CD8-positive, alpha-beta memory T cell (primary cell): ENCODE results near the gene UBE2G1. TPM values are rescaled to one million over a fixed set of nuclear protein-coding genes. Genes with fewer than 3 reads are reported as not detected.
A peak's percentile ranks its signal among the peaks of the same experiment; 100 is the strongest.

Experiments used
- CTCF ChIA-PET: fragments of 350-600 bp; sonication (Branson Sonifier 250); formaldehyde crosslinking; loops from one replicate; lab custom pipeline; 2021; ENCODE audit warnings: antibody characterized with exemption; lab: Charles Lee
- POLR2A ChIA-PET: fragments of 350-600 bp; sonication (Branson Sonifier 250); formaldehyde crosslinking; loops from one replicate; lab custom pipeline; 2021; ENCODE audit warnings: antibody characterized with exemption; lab: Charles Lee
- DNase-seq, 5 donors: peaks; one replicate each; pipeline versions ENCODE4 v3.0.0 to v3.0.0-alpha.2; 2020 to 2022; ENCODE audit warnings: mixed read lengths in 1 of 5
- H3K27ac ChIP-seq: one replicate; pipeline ENCODE4 v1.7.0; 2013; ENCODE audit warnings: low read depth, mild to moderate bottlenecking, low read length, moderate library complexity
- H3K27me3 ChIP-seq: 2 replicates; pipeline ENCODE4 v1.7.0; 2013; ENCODE audit warnings: low read length, mild to moderate bottlenecking; ENCODE audit not compliant: insufficient read depth, poor library complexity, severe bottlenecking
- H3K36me3 ChIP-seq: 2 replicates; pipeline ENCODE4 v1.7.0; 2013; ENCODE audit warnings: mild to moderate bottlenecking, low read length, moderate library complexity; ENCODE audit not compliant: insufficient read depth
- H3K4me1 ChIP-seq: 2 replicates; pipeline ENCODE4 v1.7.0; 2013; ENCODE audit warnings: mild to moderate bottlenecking, low read length, moderate library complexity; ENCODE audit not compliant: insufficient read depth
- H3K4me3 ChIP-seq: 2 replicates; pipeline ENCODE4 v1.7.0; 2013; ENCODE audit warnings: mild to moderate bottlenecking, low read length
- H3K9me3 ChIP-seq: 2 replicates; pipeline ENCODE4 v1.7.0; 2013; ENCODE audit warnings: mild to moderate bottlenecking, low read length
- H3K27ac Mint-ChIP-seq, 8 donors: one replicate each; pipeline ENCODE4 v1.8.0; 2020 to 2021; ENCODE audit warnings: mixed read lengths in 8 of 8, mild to moderate bottlenecking in 6 of 8, inconsistent platforms in 3 of 8, moderate library complexity in 3 of 8
- H3K27me3 Mint-ChIP-seq, 2 donors: one replicate each; pipeline ENCODE4 v1.8.0; 2020 to 2021; ENCODE audit warnings: mixed read lengths in 2 of 2, mild to moderate bottlenecking in 1 of 2, moderate library complexity in 1 of 2
- H3K36me3 Mint-ChIP-seq, 3 donors: one replicate each; pipeline ENCODE4 v1.8.0; 2020 to 2021; ENCODE audit warnings: mixed read lengths in 3 of 3, inconsistent platforms in 1 of 3, mild to moderate bottlenecking in 1 of 3
- H3K4me1 Mint-ChIP-seq, 3 donors: one replicate each; pipeline ENCODE4 v1.8.0; 2020 to 2021; ENCODE audit warnings: mixed read lengths in 3 of 3, inconsistent platforms in 1 of 3, mild to moderate bottlenecking in 1 of 3
- H3K4me3 Mint-ChIP-seq, 7 donors: one replicate each; pipeline ENCODE4 v1.8.0; 2020 to 2021; ENCODE audit warnings: mixed read lengths in 7 of 7, mild to moderate bottlenecking in 6 of 7, moderate library complexity in 4 of 7, inconsistent platforms in 2 of 7
- H3K9me3 Mint-ChIP-seq, 5 donors: one replicate each; pipeline ENCODE4 v1.8.0; 2020 to 2022; ENCODE audit warnings: mixed read lengths in 5 of 5, mild to moderate bottlenecking in 3 of 5, moderate library complexity in 2 of 5, inconsistent platforms in 1 of 5
- polyA plus RNA-seq: library from polyadenylated mRNA; unstranded; fragments of 300-500 nt; fragmentation: Illumina TruSeq; gene quantifications from one replicate; pipeline ENCODE4 v1.2.3, GENCODE V29; 2021
- total RNA-seq, 2 experiments: library from RNA; stranded (reverse); gene quantifications; one replicate each; pipeline ENCODE4 v1.2.3, GENCODE V29; 2021

UBE2G1 gene
- total and polyA plus RNA-seq, 3 experiments from 2014 or later, result 54.9 to 68.0 (median 66.6) TPM

- POLR2A ChIA-PET, result no interaction called here
- no peak overlapping the region for H3K27ac Mint-ChIP-seq
Measured at GRCh38 chr17:4329838-4330237, 36.6 kb downstream of the UBE2G1 start.

GRCh38 chr17:4327606-4328005 lies 38.9 kb downstream of the UBE2G1 start:
- CTCF ChIA-PET, result no interaction called here
- no peaks in the 10 kb centered on the region for H3K36me3 ChIP-seq
- peaks cover 51 to 73% (median 69%) of the 10 kb centered on the region in 3 donors for H3K4me1 Mint-ChIP-seq

More at GRCh38 chr17:4329838-4330237, 36.6 kb downstream of the UBE2G1 start:
- Mint-ChIP-seq H3K4me1 (peaks cover 54 to 78% (median 73%) of the 10 kb centered on the region in 3 donors), H3K36me3 (peaks cover 15 to 29% (median 17%) of the 10 kb centered on the region in 3 donors), H3K27me3 (no peaks in the 10 kb centered on the region), H3K4me3 (no peak overlapping the region), H3K9me3 (peaks cover 0 to 6% (median 5%) of the 10 kb centered on the region in 5 donors)
- H3K36me3 ChIP-seq, result no peaks in the 10 kb centered on the region
- no peaks in the 10 kb centered on the region for H3K27me3 ChIP-seq
- peaks cover 28% of the 10 kb centered on the region for H3K4me1 ChIP-seq
- CTCF ChIA-PET, result no interaction called here
- H3K9me3 ChIP-seq, result no peaks in the 10 kb centered on the region
- no peak overlapping the region for H3K27ac ChIP-seq
- H3K4me3 ChIP-seq, result no peak overlapping the region
- DNase-seq, result no peak

GRCh38 chr17:4326608-4327007 lies 39.9 kb downstream of the UBE2G1 start:
- ChIA-PET POLR2A (no interaction called here), CTCF (no interaction called here)
- H3K36me3 Mint-ChIP-seq, result peaks cover 13 to 29% (median 17%) of the 10 kb centered on the region in 3 donors
- no peaks in the 10 kb centered on the region for H3K36me3 ChIP-seq
- H3K4me3 ChIP-seq, result no peak overlapping the region
- H3K27me3 ChIP-seq, result no peaks in the 10 kb centered on the region
- no peaks in the 10 kb centered on the region for H3K9me3 ChIP-seq
- DNase-seq, result no peak
- H3K9me3 Mint-ChIP-seq, result peaks cover 0 to 6% (median 5%) of the 10 kb centered on the region in 5 donors
- H3K27me3 Mint-ChIP-seq, result no peaks in the 10 kb centered on the region
- H3K4me1 Mint-ChIP-seq, result peaks cover 52 to 72% (median 70%) of the 10 kb centered on the region in 3 donors
- H3K4me1 ChIP-seq, result no peaks in the 10 kb centered on the region
- peak overlapping the region in 1 of 8 donors; percentile 5 for H3K27ac Mint-ChIP-seq
- H3K27ac ChIP-seq, result no peak overlapping the region
- H3K4me3 Mint-ChIP-seq, result no peak overlapping the region

More at GRCh38 chr17:4327606-4328005, 38.9 kb downstream of the UBE2G1 start:
- Histone ChIP-seq H3K27me3 (no peaks in the 10 kb centered on the region), H3K27ac (no peak overlapping the region), H3K9me3 (no peaks in the 10 kb centered on the region), H3K4me1 (peaks cover 6% of the 10 kb centered on the region), H3K4me3 (no peak overlapping the region)
- Mint-ChIP-seq H3K36me3 (peaks cover 13 to 29% (median 17%) of the 10 kb centered on the region in 3 donors), H3K27ac (peak overlapping the region in 5 of 8 donors; percentile 0 to 54 (median 46)), H3K27me3 (no peaks in the 10 kb centered on the region), H3K4me3 (no peak overlapping the region), H3K9me3 (peaks cover 0 to 6% (median 5%) of the 10 kb centered on the region in 5 donors)
- POLR2A ChIA-PET, result interaction anchor here (0.6 kb wide), 1 partner anchor 242 kb away, joined by 7 read pairs; no protein-coding TSS in a partner anchor
- DNase-seq, result no peak

- POLR2A ChIA-PET, result no interaction called here
Measured at GRCh38 chr17:4326112-4326511, 40.4 kb downstream of the UBE2G1 start.

GRCh38 chr17:4324463-4324862 lies 42.0 kb downstream of the UBE2G1 start:
- Histone ChIP-seq H3K4me3 (no peak overlapping the region), H3K9me3 (no peaks in the 10 kb centered on the region), H3K36me3 (no peaks in the 10 kb centered on the region), H3K4me1 (no peaks in the 10 kb centered on the region), H3K27ac (no peak overlapping the region), H3K27me3 (no peaks in the 10 kb centered on the region)
- DNase-seq, result no peak
- ChIA-PET POLR2A (no interaction called here), CTCF (no interaction called here)
- Mint-ChIP-seq H3K9me3 (peaks cover 0 to 6% (median 5%) of the 10 kb centered on the region in 5 donors), H3K27me3 (no peaks in the 10 kb centered on the region), H3K4me3 (no peak overlapping the region), H3K27ac (no peak overlapping the region), H3K4me1 (peaks cover 47 to 77% (median 68%) of the 10 kb centered on the region in 3 donors), H3K36me3 (peaks cover 8 to 21% (median 17%) of the 10 kb centered on the region in 3 donors)

More at GRCh38 chr17:4326112-4326511, 40.4 kb downstream of the UBE2G1 start:
- Mint-ChIP-seq H3K4me1 (peaks cover 52 to 73% (median 71%) of the 10 kb centered on the region in 3 donors), H3K4me3 (no peak overlapping the region), H3K27ac (no peak overlapping the region), H3K36me3 (peaks cover 13 to 27% (median 17%) of the 10 kb centered on the region in 3 donors), H3K9me3 (peaks cover 0 to 6% (median 5%) of the 10 kb centered on the region in 5 donors), H3K27me3 (no peaks in the 10 kb centered on the region)
- H3K36me3 ChIP-seq, result no peaks in the 10 kb centered on the region
- DNase-seq, result no peak
- no peak overlapping the region for H3K4me3 ChIP-seq
- no peak overlapping the region for H3K27ac ChIP-seq
- H3K4me1 ChIP-seq, result no peaks in the 10 kb centered on the region
- CTCF ChIA-PET, result no interaction called here
- H3K27me3 ChIP-seq, result no peaks in the 10 kb centered on the region
- H3K9me3 ChIP-seq, result no peaks in the 10 kb centered on the region

- Mint-ChIP-seq H3K27me3 (no peaks in the 10 kb centered on the region), H3K4me1 (peaks cover 51 to 88% (median 77%) of the 10 kb centered on the region in 3 donors), H3K36me3 (peaks cover 0 to 5% (median 0%) of the 10 kb centered on the region in 3 donors), H3K4me3 (peak overlapping the region in 1 of 7 donors; percentile 22), H3K9me3 (no peaks in the 10 kb centered on the region), H3K27ac (peak overlapping the region in 2 of 8 donors; percentile 35 to 80)
- no peaks in the 10 kb centered on the region for H3K9me3 ChIP-seq
- no peak overlapping the region for H3K27ac ChIP-seq
- POLR2A ChIA-PET, result no interaction called here
- H3K36me3 ChIP-seq, result no peaks in the 10 kb centered on the region
- peaks cover under 1% of the 10 kb centered on the region for H3K4me1 ChIP-seq
- no peaks in the 10 kb centered on the region for H3K27me3 ChIP-seq
- CTCF ChIA-PET, result no interaction called here
- H3K4me3 ChIP-seq, result no peak overlapping the region
- DNase-seq, result no peak
Measured at GRCh38 chr17:4319221-4319620, 47.3 kb downstream of the UBE2G1 start.

GRCh38 chr17:4318596-4318995 lies 47.9 kb downstream of the UBE2G1 start:
- DNase-seq, result no peak
- Histone ChIP-seq H3K27ac (no peak overlapping the region), H3K4me1 (peaks cover 7% of the 10 kb centered on the region), H3K9me3 (no peaks in the 10 kb centered on the region), H3K4me3 (no peak overlapping the region), H3K27me3 (no peaks in the 10 kb centered on the region), H3K36me3 (no peaks in the 10 kb centered on the region)
- Mint-ChIP-seq H3K4me3 (no peak overlapping the region), H3K9me3 (no peaks in the 10 kb centered on the region), H3K27ac (peak overlapping the region in 4 of 8 donors; percentile 50 to 68 (median 56)), H3K4me1 (peaks cover 52 to 88% (median 77%) of the 10 kb centered on the region in 3 donors), H3K36me3 (peaks cover 0 to 5% (median 0%) of the 10 kb centered on the region in 3 donors), H3K27me3 (no peaks in the 10 kb centered on the region)
- CTCF ChIA-PET, result no interaction called here
- POLR2A ChIA-PET, result no interaction called here

- peaks cover 0 to 5% (median 0%) of the 10 kb centered on the region in 3 donors for H3K36me3 Mint-ChIP-seq
- no peaks in the 10 kb centered on the region for H3K36me3 ChIP-seq
- DNase-seq, result no peak
- no peaks in the 10 kb centered on the region for H3K9me3 ChIP-seq
- H3K4me1 ChIP-seq, result peaks cover 10% of the 10 kb centered on the region
- no peaks in the 10 kb centered on the region for H3K27me3 ChIP-seq
- ChIA-PET CTCF (no interaction called here), POLR2A (no interaction called here)
- peaks cover 53 to 88% (median 77%) of the 10 kb centered on the region in 3 donors for H3K4me1 Mint-ChIP-seq
- H3K27ac ChIP-seq, result no peak overlapping the region
- H3K27ac Mint-ChIP-seq, result peak overlapping the region in 1 of 8 donors; percentile 68
- H3K9me3 Mint-ChIP-seq, result no peaks in the 10 kb centered on the region
- no peak overlapping the region for H3K4me3 ChIP-seq
- H3K27me3 Mint-ChIP-seq, result no peaks in the 10 kb centered on the region
- no peak overlapping the region for H3K4me3 Mint-ChIP-seq
Measured at GRCh38 chr17:4318186-4318585, 48.3 kb downstream of the UBE2G1 start.
